ENCODE measurements around the gene SLC41A2.

GRCh38 chr12:104964856-104965205 lies 6.7 kb upstream of the SLC41A2 start:
- TF ChIP-seq POLR2A (IDR thresholded peaks at IDR 0.05) = no peak
- TF ChIP-seq CTCF (IDR thresholded peaks at IDR 0.05) = no peak
